ENCODE results near the gene COL6A3.

COL6A3 gene

GRCh38 chr2:237323656-237324055 lies 90.3 kb downstream of the COL6A3 start:
- TF ChIP-seq USF1 (IDR thresholded peaks at IDR 0.05) (no peak), CEBPB (IDR thresholded peaks at IDR 0.05) (no peak), TCF12 (IDR thresholded peaks at IDR 0.05; ENCODE audit: low read depth) (no peak), FOXM1 (IDR thresholded peaks at IDR 0.05; ENCODE audit: borderline replicate concordance, low read depth) (no peak), TAF1 (IDR thresholded peaks at IDR 0.05; ENCODE audit: low read depth) (no peak), EGR1 (IDR thresholded peaks at IDR 0.05) (no peak), ZBTB7A (IDR thresholded peaks at IDR 0.05; ENCODE audit: low read depth) (no peak), EP300 (IDR thresholded peaks at IDR 0.05; ENCODE audit: borderline replicate concordance) (no peak), YY1 (IDR thresholded peaks at IDR 0.05; ENCODE audit: low read depth) (no peak), MAX (IDR thresholded peaks at IDR 0.05) (no peak)

GRCh38 chr2:237322564-237322963 lies 91.4 kb downstream of the COL6A3 start:
- TF ChIP-seq RAD21 (IDR thresholded peaks at IDR 0.05; ENCODE audit: low read depth) = peak; percentile 50
- no peak for TF ChIP-seq NFIC (IDR thresholded peaks at IDR 0.05)
- TF ChIP-seq USF1 (IDR thresholded peaks at IDR 0.05) = no peak
- TF ChIP-seq EGR1 (IDR thresholded peaks at IDR 0.05) = no peak
- no peak for TF ChIP-seq REST (IDR thresholded peaks at IDR 0.05; ENCODE audit: low read depth)
- TF ChIP-seq TEAD4 (IDR thresholded peaks at IDR 0.05) = no peak

GRCh38 chr2:237321746-237322145 lies 92.2 kb downstream of the COL6A3 start:
- TF ChIP-seq EGR1 (IDR thresholded peaks at IDR 0.05) (no peak), RAD21 (IDR thresholded peaks at IDR 0.05; ENCODE audit: low read depth) (no peak), CREB1 (IDR thresholded peaks at IDR 0.05; ENCODE audit: low read depth) (no peak), EP300 (IDR thresholded peaks at IDR 0.05; ENCODE audit: borderline replicate concordance) (no peak), USF1 (IDR thresholded peaks at IDR 0.05) (no peak), CEBPB (IDR thresholded peaks at IDR 0.05) (no peak), NFIC (IDR thresholded peaks at IDR 0.05) (no peak), ZBTB7A (IDR thresholded peaks at IDR 0.05; ENCODE audit: low read depth) (no peak), TEAD4 (IDR thresholded peaks at IDR 0.05) (no peak), REST (IDR thresholded peaks at IDR 0.05; ENCODE audit: low read depth) (no peak), TCF12 (IDR thresholded peaks at IDR 0.05; ENCODE audit: low read depth) (no peak), MAX (IDR thresholded peaks at IDR 0.05) (no peak), TAF1 (IDR thresholded peaks at IDR 0.05; ENCODE audit: low read depth) (no peak), FOXM1 (IDR thresholded peaks at IDR 0.05; ENCODE audit: borderline replicate concordance, low read depth) (no peak), YY1 (IDR thresholded peaks at IDR 0.05; ENCODE audit: low read depth) (no peak)

GRCh38 chr2:237320801-237321560 lies 93.0 kb downstream of the COL6A3 start:
- TF ChIP-seq TEAD4 (IDR thresholded peaks at IDR 0.05) = no peak
- TF ChIP-seq MAX (IDR thresholded peaks at IDR 0.05) = no peak
- TF ChIP-seq EP300 (IDR thresholded peaks at IDR 0.05; ENCODE audit: borderline replicate concordance) = no peak
- TF ChIP-seq TCF12 (IDR thresholded peaks at IDR 0.05; ENCODE audit: low read depth) = no peak
- no peak for TF ChIP-seq YY1 (IDR thresholded peaks at IDR 0.05; ENCODE audit: low read depth)
- TF ChIP-seq REST (IDR thresholded peaks at IDR 0.05; ENCODE audit: low read depth) = no peak
- no peak for TF ChIP-seq TAF1 (IDR thresholded peaks at IDR 0.05; ENCODE audit: low read depth)
- no peak for TF ChIP-seq EGR1 (IDR thresholded peaks at IDR 0.05)
- no peak for TF ChIP-seq USF1 (IDR thresholded peaks at IDR 0.05)
- TF ChIP-seq ZBTB7A (IDR thresholded peaks at IDR 0.05; ENCODE audit: low read depth) = no peak
- TF ChIP-seq NFIC (IDR thresholded peaks at IDR 0.05) = no peak
- TF ChIP-seq CEBPB (IDR thresholded peaks at IDR 0.05) = no peak
- no peak for TF ChIP-seq FOXM1 (IDR thresholded peaks at IDR 0.05; ENCODE audit: borderline replicate concordance, low read depth)

Measured in Ishikawa (cell line).